Measurements from ENCODE around the gene CYB5R2. TPM values are rescaled to one million over a fixed set of nuclear protein-coding genes. Genes with fewer than 3 reads are reported as not detected.
A peak's percentile ranks its signal among the peaks of the same experiment; 100 is the strongest.

The CYB5R2 gene
- total and polyA plus RNA-seq, 9 donors = 11.8 to 32.0 (median 20.7) TPM

GRCh38 chr11:7673724-7674434 lies 579 bp upstream of the CYB5R2 start:
- peaks cover 6% of the 10 kb centered on the region for H3K4me1 ChIP-seq (ENCODE audit: insufficient read depth)
- peak; percentile 49 to 75 (median 57) for DNase-seq
- no peaks in the 10 kb centered on the region for H3K27me3 ChIP-seq
- intact Hi-C loops (cut with DNase I) = no loop called here
- TF ChIP-seq EP300 (IDR thresholded peaks at IDR 0.05) = no peak
- WGBS, 3 donors = 2 to 3% (median 3%) methylated on average over 58 to 72 of the region's 72 CpGs
- H3K36me3 ChIP-seq = no peaks in the 10 kb centered on the region
- no peaks in the 10 kb centered on the region for H3K9me3 ChIP-seq
- peak overlapping the region; percentile 59 for H3K4me3 ChIP-seq
- H3K27ac ChIP-seq = peak overlapping the region; percentile 63 to 75

GRCh38 chr11:7672276-7672959 lies 882 bp downstream of the CYB5R2 start:
- peak overlapping the region; percentile 63 to 75 for H3K27ac ChIP-seq
- H3K27me3 ChIP-seq = no peaks in the 10 kb centered on the region
- intact Hi-C loops (cut with DNase I) = no loop called here
- TF ChIP-seq POLR2A (IDR thresholded peaks at IDR 0.05) (no peak), CTCF (IDR thresholded peaks at IDR 0.05) (no peak), EP300 (IDR thresholded peaks at IDR 0.05) (no peak)
- WGBS, 3 donors = 86 to 92% (median 92%) methylated on average over 16 of the region's 16 CpGs
- DNase-seq = peak in 2 of 5 donors; percentile 41 to 42
- H3K9me3 ChIP-seq = no peaks in the 10 kb centered on the region
- peaks cover 6% of the 10 kb centered on the region for H3K4me1 ChIP-seq (ENCODE audit: insufficient read depth)
- no peaks in the 10 kb centered on the region for H3K36me3 ChIP-seq
- no peak overlapping the region for H3K4me3 ChIP-seq

GRCh38 chr11:7671347-7672215 lies 1.7 kb downstream of the CYB5R2 start:
- H3K36me3 ChIP-seq = no peaks in the 10 kb centered on the region
- H3K27me3 ChIP-seq = no peaks in the 10 kb centered on the region
- H3K4me1 ChIP-seq (ENCODE audit: insufficient read depth) = peaks cover 6% of the 10 kb centered on the region
- TF ChIP-seq EP300 (IDR thresholded peaks at IDR 0.05) (no peak), CTCF (IDR thresholded peaks at IDR 0.05) (no peak), POLR2A (IDR thresholded peaks at IDR 0.05) (no peak)
- WGBS, 3 donors = 41 to 57% (median 43%) methylated on average over 10 of the region's 10 CpGs
- no peak overlapping the region for H3K4me3 ChIP-seq
- intact Hi-C loops (cut with DNase I) = no loop called here
- peak in 2 of 5 donors; percentile 42 to 46 for DNase-seq
- H3K27ac ChIP-seq = peak overlapping the region in 1 of 2 donors; percentile 44
- no peaks in the 10 kb centered on the region for H3K9me3 ChIP-seq

GRCh38 chr11:7670641-7671040 lies 2.7 kb downstream of the CYB5R2 start:
- TF ChIP-seq EP300 (IDR thresholded peaks at IDR 0.05) (no peak), CTCF (IDR thresholded peaks at IDR 0.05) (no peak), POLR2A (IDR thresholded peaks at IDR 0.05) (no peak)
- peaks cover 6% of the 10 kb centered on the region for H3K4me1 ChIP-seq (ENCODE audit: insufficient read depth)
- H3K9me3 ChIP-seq = no peaks in the 10 kb centered on the region
- no peaks in the 10 kb centered on the region for H3K27me3 ChIP-seq
- intact Hi-C loops (cut with DNase I) = no loop called here
- 69 to 93% (median 69%) methylated on average over 4 of the region's 4 CpGs for WGBS, 3 donors
- DNase-seq = no peak
- no peaks in the 10 kb centered on the region for H3K36me3 ChIP-seq
- no peak overlapping the region for H3K4me3 ChIP-seq
- peak overlapping the region in 1 of 2 donors; percentile 44 for H3K27ac ChIP-seq
